Stimulated activated CD4-positive, alpha-beta T cell treated with anti-CD3 and anti-CD28 coated beads, Interleukin-12 subunit alpha, Interleukin-12 subunit beta, amount 100 ng/mL, for 4 hours (primary cell): ENCODE measurements around the gene CERS6.
A peak's percentile ranks its signal among the peaks of the same experiment; 100 is the strongest.
"Not testable (repeated sequence)": the region's sequence is repeated elsewhere in the genome, so short reads cannot be mapped to it uniquely, and the experiment has no call there.

Source experiments
- DNase-seq: peaks from one replicate; pipeline ENCODE4 v3.0.0-alpha.2; 2020

Gene CERS6

DNA sequence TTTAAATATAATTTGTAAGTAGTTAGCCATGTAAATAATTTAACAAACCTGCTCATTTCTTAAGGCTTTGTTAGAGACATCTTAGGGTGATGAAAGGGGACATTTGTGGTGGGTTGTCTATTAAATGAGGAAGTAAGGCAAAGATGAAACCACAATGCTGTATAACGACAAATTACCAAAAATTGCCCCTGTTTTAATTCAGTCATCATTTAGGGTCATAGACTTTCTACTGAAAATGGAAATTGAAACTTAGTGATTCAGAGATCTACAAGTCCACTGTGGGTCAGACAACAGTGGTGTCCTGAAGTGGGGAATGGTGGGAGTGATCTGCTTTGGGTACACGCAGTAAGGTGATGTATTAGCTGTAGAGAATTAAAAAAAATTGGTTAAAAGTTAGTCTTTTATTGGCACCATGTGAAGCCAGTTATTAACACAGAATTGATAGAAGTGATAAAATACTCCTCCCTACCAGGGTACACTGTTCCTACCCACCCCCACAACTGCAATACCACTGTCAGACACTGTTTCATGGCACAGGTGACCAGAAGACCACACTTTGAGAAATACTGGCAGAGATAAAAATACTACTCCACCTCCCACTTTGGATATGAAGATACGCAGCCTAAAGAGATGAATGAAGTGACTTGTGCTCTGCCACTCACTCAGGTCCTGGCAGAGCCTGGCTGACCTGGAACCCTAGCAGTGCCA is 13.4 kb downstream of the CERS6 start:
- no peak for DNase-seq

- DNase-seq: no peak
Observed at GRCh38 chr2:168470320-168471162, 14.5 kb downstream of the CERS6 start.

GRCh38 chr2:168471163-168471475 is 15.0 kb downstream of the CERS6 start:
- no peak for DNase-seq

DNA sequence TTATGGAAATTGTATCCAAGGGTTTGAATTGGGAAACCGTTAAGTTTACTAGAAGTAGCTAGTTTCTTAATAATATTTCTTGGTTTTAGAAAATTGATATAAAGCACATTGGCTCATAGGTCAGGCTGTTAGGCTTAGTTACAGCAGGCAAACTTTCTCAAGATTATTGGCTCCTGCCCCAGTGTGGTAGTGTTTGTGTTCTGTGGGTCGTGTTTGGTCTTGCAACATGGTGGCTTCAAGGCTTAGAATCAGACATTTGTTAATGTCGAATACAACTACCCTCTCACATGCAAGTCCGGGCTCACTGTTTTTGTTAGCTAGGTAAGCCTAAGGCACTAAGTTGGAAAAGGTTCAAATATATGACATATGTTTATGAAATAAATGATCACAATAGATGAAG is 19.6 kb downstream of the CERS6 start:
- no peak for DNase-seq

DNA sequence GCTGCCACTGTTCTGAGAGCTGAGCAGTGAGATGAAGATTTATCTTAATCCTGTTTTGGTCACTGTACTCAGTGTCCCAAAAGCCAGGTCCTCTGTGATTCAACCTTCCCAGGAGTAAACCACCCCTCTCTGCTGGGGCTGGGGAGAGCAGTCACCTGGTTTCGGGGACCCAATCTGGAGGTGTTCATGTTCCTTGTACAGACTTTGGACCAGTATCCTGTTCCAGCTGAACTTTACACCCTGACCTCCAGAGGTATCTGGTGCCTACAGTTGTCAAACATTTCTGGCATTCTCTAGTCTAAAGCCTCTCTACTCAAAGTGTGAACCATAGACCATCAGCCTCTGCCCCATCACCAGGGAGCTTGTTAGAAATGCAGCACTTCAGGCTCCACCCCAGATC is 22.1 kb downstream of the CERS6 start:
- DNase-seq: no peak

- DNase-seq: no peak
Observed at GRCh38 chr2:168480356-168480755, 24.3 kb downstream of the CERS6 start.

GRCh38 chr2:168480825-168481585 is 24.9 kb downstream of the CERS6 start:
- DNase-seq: no peak

DNA sequence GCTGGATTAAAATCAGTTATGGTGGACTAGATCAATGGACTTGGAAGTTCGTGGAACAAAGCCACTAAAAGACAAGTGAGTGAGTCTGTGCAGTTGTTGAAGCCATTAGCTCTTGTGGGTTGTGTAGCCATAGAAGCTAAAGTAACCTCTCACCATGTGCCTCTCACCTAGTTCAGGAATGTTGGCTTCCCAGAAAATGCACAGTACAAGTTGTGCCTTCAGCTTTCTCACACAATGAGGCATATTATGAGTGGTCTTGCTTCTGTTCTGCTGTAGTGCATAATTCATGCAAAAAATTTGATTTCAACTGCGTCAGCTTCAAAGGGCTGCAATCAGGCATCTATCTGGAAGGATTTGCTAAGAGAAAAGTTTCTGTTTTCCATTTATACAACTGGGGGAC is 26.2 kb downstream of the CERS6 start:
- DNase-seq: no peak

DNA sequence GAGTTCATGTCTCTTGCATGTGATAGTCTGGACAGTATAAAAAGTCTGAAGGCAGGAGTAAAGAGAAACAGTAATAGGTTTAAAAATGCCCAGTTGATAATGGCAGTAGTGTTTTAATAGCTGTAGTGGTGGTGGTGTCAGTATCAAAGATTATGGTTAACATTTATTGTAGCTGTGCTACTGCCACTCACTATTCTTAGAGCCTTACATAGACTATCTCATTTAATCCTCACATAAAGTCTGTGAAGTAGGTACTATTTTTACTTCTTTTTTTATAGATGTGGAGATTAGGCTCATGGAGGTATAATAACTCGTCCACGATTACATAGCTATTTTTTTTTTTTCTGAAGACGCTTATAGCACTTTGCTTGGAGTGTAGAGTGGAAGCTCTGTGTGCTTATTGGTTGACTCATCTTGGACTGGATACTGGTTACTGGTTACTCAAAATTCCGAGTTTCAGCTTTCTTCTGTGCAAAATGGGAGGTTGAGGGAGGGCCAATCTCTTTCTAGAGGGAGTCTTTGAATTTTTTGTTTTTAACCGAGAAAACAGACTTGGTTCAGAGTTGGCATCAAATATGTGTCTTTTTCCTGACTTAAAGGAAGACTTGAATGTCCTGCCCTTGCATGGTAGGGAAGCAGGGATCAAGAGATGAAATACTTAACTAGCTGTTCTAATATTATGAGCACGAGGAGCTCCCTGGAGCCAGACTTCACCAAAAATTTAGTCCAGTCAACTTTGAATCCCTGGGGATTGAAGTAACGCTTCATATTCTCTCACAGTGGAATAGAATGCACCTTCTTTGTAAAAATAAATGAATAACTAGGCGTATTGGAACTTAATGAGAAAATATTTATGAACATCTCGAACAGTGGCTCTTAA is 27.1 kb downstream of the CERS6 start:
- DNase-seq: no peak

- DNase-seq: no peak
Observed at GRCh38 chr2:168486477-168486876, 30.4 kb downstream of the CERS6 start.

- DNase-seq: peak; percentile 26
Observed at GRCh38 chr2:168490015-168490874, 34.2 kb downstream of the CERS6 start.

GRCh38 chr2:168490946-168491605 is 35.0 kb downstream of the CERS6 start:
- no peak for DNase-seq

- not testable (repeated sequence) for DNase-seq
Observed at GRCh38 chr2:168491728-168492127, 35.7 kb downstream of the CERS6 start.

DNA sequence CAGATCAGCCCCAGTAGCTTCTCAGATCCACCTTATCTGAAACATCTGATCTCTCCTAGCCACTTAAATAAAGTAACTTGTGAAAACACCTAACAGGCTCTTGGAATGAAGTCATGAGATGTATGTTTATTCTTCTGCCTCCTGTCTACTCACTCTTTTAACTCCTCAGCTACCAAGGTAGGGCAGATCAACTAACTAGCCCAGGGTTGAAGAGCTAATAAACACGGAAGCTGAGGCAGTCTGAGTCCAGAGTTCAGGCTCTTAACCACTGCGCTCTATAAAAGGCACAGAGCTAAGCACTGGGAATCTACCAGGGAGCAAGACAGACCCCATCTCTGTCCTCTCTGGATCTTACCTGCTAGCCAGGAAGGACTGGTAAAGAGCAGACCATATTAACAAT is 37.1 kb downstream of the CERS6 start:
- not testable (repeated sequence) for DNase-seq

- DNase-seq: no peak
Observed at GRCh38 chr2:168494190-168494711, 38.2 kb downstream of the CERS6 start.

DNA sequence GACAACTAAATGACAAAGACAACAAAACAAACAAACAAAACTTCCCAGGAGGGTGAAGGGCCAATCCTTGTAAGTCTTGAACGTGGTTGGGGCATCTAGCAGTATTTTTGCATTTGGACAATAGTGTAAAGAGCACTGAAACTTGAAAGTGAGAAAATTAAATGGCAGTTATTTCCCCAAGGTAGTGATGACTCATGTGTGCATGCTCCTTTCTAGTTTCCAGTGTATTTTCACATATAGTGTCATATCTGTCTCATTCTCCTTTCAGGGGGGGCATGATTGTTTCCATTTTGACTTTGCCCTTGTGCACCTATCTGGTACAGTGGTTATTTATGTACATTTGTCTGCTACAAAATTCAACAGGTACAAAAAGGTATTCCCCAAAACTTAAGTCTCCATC is 39.5 kb downstream of the CERS6 start:
- no peak for DNase-seq

GRCh38 chr2:168496906-168497305 is 40.8 kb downstream of the CERS6 start:
- DNase-seq: no peak

DNA sequence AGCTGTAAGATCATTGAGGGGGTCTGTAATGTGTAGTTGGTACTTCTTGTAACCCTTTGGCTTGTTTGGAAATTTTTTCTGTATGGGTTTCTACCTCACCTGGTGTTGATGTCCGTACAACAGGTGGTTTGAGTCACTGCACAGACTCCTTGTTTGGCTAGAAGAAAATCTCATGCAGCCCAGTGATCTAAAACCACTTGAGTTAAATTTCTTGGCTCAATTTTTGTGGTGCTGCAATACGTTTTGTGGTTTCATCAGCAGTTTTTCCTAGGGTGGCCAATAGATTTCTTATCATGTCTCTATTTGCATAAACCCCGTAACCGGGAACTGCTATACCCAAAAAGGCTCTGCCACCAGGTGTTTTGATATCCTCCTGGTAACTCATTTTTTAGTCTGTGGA is 43.4 kb downstream of the CERS6 start:
- no peak for DNase-seq

DNA sequence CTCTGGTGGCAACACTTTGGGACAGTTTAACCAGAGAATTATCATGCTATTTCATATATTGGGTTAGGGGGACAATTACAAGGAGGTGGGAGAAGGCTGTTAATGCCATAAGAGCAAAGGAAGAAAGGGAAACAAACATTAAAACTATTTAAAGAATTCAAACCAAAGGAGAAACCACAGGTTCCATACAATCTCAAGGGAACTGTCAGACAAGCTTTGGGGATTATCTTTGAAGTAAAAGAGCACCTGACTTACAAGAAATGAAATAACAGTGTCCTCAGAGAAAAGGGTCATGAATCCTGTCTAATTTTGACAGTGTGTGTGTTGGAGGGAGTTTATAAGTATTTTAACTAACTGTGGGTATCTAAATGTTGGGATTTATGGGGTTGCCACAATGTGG is 44.4 kb downstream of the CERS6 start:
- no peak for DNase-seq

- no peak for DNase-seq
Observed at GRCh38 chr2:168501466-168502065, 45.5 kb downstream of the CERS6 start.
